CD4-positive, alpha-beta T cell treated with Interleukin-17A for 1 hour (primary cell): Measurements from ENCODE around the gene MFGE8.

Experiments used
- DNase-seq: peaks from one replicate; pipeline ENCODE4 v3.0.0-alpha.2; 2020

MFGE8 gene

GRCh38 chr15:88871313-88871712 lies 41.9 kb downstream of the MFGE8 start:
- no peak for DNase-seq

- DNase-seq = no peak
Measured at GRCh38 chr15:88866295-88866881, 46.8 kb downstream of the MFGE8 start.

- DNase-seq = no peak
Measured at GRCh38 chr15:88865498-88866099, 47.6 kb downstream of the MFGE8 start.

- no peak for DNase-seq
Measured at GRCh38 chr15:88864861-88865497, 48.2 kb downstream of the MFGE8 start.

- DNase-seq = no peak
Measured at GRCh38 chr15:88863412-88863811, 49.8 kb downstream of the MFGE8 start.

- no peak for DNase-seq
Measured at GRCh38 chr15:88860212-88860611, 53.0 kb downstream of the MFGE8 start.

- no peak for DNase-seq
Measured at GRCh38 chr15:88859550-88859949, 53.6 kb downstream of the MFGE8 start.

GRCh38 chr15:88858934-88859333 lies 54.2 kb downstream of the MFGE8 start:
- DNase-seq = no peak

- DNase-seq = no peak
Measured at GRCh38 chr15:88852476-88852875, 60.7 kb downstream of the MFGE8 start.

GRCh38 chr15:88849376-88850072 lies 63.7 kb downstream of the MFGE8 start:
- no peak for DNase-seq
